Gastrocnemius medialis (tissue), 4 donors: ENCODE data around the gene DCAF10.

ENCODE experiments used
- CTCF ChIP-seq, 5 experiments: fragments of 450-650 bp in 3 of 5; fragments of 200-600 bp in 2 of 5; sonication (generic) in 2 of 5; IDR thresholded peaks in 4 of 5; conservative IDR thresholded peaks in 1 of 5; 1 replicate in 4 of 5; 2 replicates in 1 of 5; pipeline ENCODE4 v1.5.1; 2016 to 2019; ENCODE audit warnings: antibody characterized with exemption in 5 of 5, mild to moderate bottlenecking in 3 of 5, moderate library complexity in 3 of 5
- POLR2A ChIP-seq, 2 donors: fragments of 450-650 bp; IDR thresholded peaks; one replicate each; pipeline ENCODE4 v1.6.1; 2017; ENCODE audit warnings: antibody characterized with exemption in 2 of 2, mild to moderate bottlenecking in 2 of 2, moderate library complexity in 2 of 2

GRCh38 chr9:37889536-37889935 lies 88.9 kb downstream of the DCAF10 start:
- TF ChIP-seq CTCF (IDR thresholded peaks at IDR 0.05 in 4 of 5, conservative IDR thresholded peaks at IDR 0.05 in 1 of 5) (no peak), POLR2A (IDR thresholded peaks at IDR 0.05) (no peak)
